IMR-90 (cell line): ENCODE data around the gene SLF2. TPM values are rescaled to one million over a fixed set of nuclear protein-coding genes. Genes with fewer than 3 reads are reported as not detected.

ENCODE experiments used
- ATAC-seq: fragments of 200-7000 bp; cut with Tn5 transposase; 2 replicates; pipeline ENCODE4 v1.9.1; 2020; ENCODE audit warnings: low read depth, mild to moderate bottlenecking, moderate library complexity
- BruUV-seq: library from RNA; stranded (reverse); fragments of 400-500 nt; replicated peaks from 2 replicates; lab custom pipeline; 2021; lab: Mats Ljungman, UMichigan
- CTCF ChIA-PET: fragments of 300-600 bp; formaldehyde crosslinking; extraction: SDS; loops from one replicate; lab custom pipeline; 2021; ENCODE audit warnings: antibody characterized with exemption; lab: Yijun Ruan, JAX
- POLR2A ChIA-PET: fragments of 300-600 bp; sonication (Branson Sonifier 250); formaldehyde crosslinking; loops from one replicate; lab custom pipeline; 2022; ENCODE audit warnings: antibody characterized with exemption; ENCODE audit not compliant: unreplicated experiment; lab: Charles Lee
- DNase-seq: peaks from one replicate; pipeline ENCODE4 v3.0.0; 2013
- H2AFZ ChIP-seq: replicated peaks from 2 replicates; pipeline ENCODE3; 2013; ENCODE audit warnings: low read length, mild to moderate bottlenecking; ENCODE audit not compliant: poor library complexity
- H2AK5ac ChIP-seq: 2 replicates; pipeline ENCODE4 v1.6.1; 2013; ENCODE audit warnings: low read depth, low read length, inconsistent platforms
- H2AK9ac ChIP-seq: replicated peaks from 2 replicates; pipeline ENCODE3; 2013; ENCODE audit warnings: mild to moderate bottlenecking, low read depth, low read length, moderate library complexity; ENCODE audit not compliant: poor library complexity
- H2BK120ac ChIP-seq: 2 replicates; pipeline ENCODE4 v1.6.1; 2013; ENCODE audit warnings: low read depth, low read length, inconsistent platforms
- H2BK15ac ChIP-seq: 3 replicates; pipeline ENCODE4 v1.6.1; 2013; ENCODE audit warnings: low read depth, low read length, inconsistent platforms
- H2BK20ac ChIP-seq: 2 replicates; pipeline ENCODE4 v1.6.1; 2013; ENCODE audit warnings: low read depth, mild to moderate bottlenecking, inconsistent platforms, low read length, moderate library complexity
- H2BK5ac ChIP-seq: 2 replicates; pipeline ENCODE4 v1.6.1; 2013; ENCODE audit warnings: mild to moderate bottlenecking, low read depth, low read length, inconsistent platforms; ENCODE audit not compliant: poor library complexity, severe bottlenecking
- H3K14ac ChIP-seq: replicated peaks from 2 replicates; pipeline ENCODE4 v1.6.1; 2013; ENCODE audit warnings: low read depth, low read length, inconsistent platforms
- H3K18ac ChIP-seq: 2 replicates; pipeline ENCODE4 v1.6.1; 2013; ENCODE audit warnings: low read depth, low read length, control low read depth
- H3K23ac ChIP-seq: 2 replicates; pipeline ENCODE4 v1.6.1; 2013; ENCODE audit warnings: low read depth, low read length, inconsistent platforms
- H3K27ac ChIP-seq: 2 replicates; pipeline ENCODE4 v1.5.1; 2013; ENCODE audit warnings: mild to moderate bottlenecking, control low read depth, low read length; ENCODE audit not compliant: insufficient read depth
- H3K27me3 ChIP-seq: 2 replicates; pipeline ENCODE4 v1.6.1; 2013; ENCODE audit warnings: low read length; ENCODE audit not compliant: control insufficient read depth, insufficient read depth
- H3K36me3 ChIP-seq: 2 replicates; pipeline ENCODE4 v1.6.1; 2013; ENCODE audit warnings: low read length, mixed read lengths; ENCODE audit not compliant: control insufficient read depth, insufficient read depth
- H3K4ac ChIP-seq: 2 replicates; pipeline ENCODE4 v1.6.1; 2013; ENCODE audit warnings: low read depth, low read length, inconsistent platforms
- H3K4me1 ChIP-seq: 2 replicates; pipeline ENCODE4 v1.6.1; 2013; ENCODE audit warnings: low read length, mixed read lengths; ENCODE audit not compliant: control insufficient read depth, insufficient read depth
- H3K4me2 ChIP-seq: 2 replicates; pipeline ENCODE4 v1.6.1; 2013; ENCODE audit warnings: low read depth, mild to moderate bottlenecking, control low read depth, low read length, moderate library complexity
- H3K4me3 ChIP-seq: 2 replicates; pipeline ENCODE4 v1.5.1; 2013; ENCODE audit warnings: low read depth, mild to moderate bottlenecking, control low read depth, low read length, moderate library complexity; ENCODE audit not compliant: insufficient read depth
- H3K56ac ChIP-seq: 2 replicates; pipeline ENCODE4 v1.6.1; 2013; ENCODE audit warnings: low read length, inconsistent platforms; ENCODE audit not compliant: insufficient read depth; ENCODE audit errors: extremely low read depth
- H3K79me1 ChIP-seq, 2 experiments: 2 replicates each; pipeline ENCODE4 v1.6.1; 2013; ENCODE audit warnings: low read length in 2 of 2, inconsistent platforms in 1 of 2, low read depth in 1 of 2
- H3K9ac ChIP-seq: 2 replicates; pipeline ENCODE4 v1.6.1; 2013; ENCODE audit warnings: low read depth, low read length, control low read depth
- H3K9me1 ChIP-seq: 2 replicates; pipeline ENCODE4 v1.6.1; 2013; ENCODE audit warnings: low read length, inconsistent platforms; ENCODE audit not compliant: insufficient read depth
- H3K9me3 ChIP-seq: 2 replicates; pipeline ENCODE4 v1.6.1; 2013; ENCODE audit warnings: low read length; ENCODE audit not compliant: control insufficient read depth, insufficient read depth
- H4K20me1 ChIP-seq: 2 replicates; pipeline ENCODE4 v1.6.1; 2013; ENCODE audit warnings: low read length, inconsistent platforms; ENCODE audit not compliant: insufficient read depth
- H4K5ac ChIP-seq: 2 replicates; pipeline ENCODE4 v1.6.1; 2013; ENCODE audit warnings: mild to moderate bottlenecking, low read depth, low read length, control low read depth
- H4K8ac ChIP-seq, 2 experiments: 2 replicates each; pipeline ENCODE4 v1.6.1; 2013; ENCODE audit warnings: low read depth in 2 of 2, low read length in 2 of 2, control low read depth in 1 of 2, inconsistent platforms in 1 of 2
- H4K91ac ChIP-seq: 2 replicates; pipeline ENCODE4 v1.6.1; 2013; ENCODE audit warnings: low read depth, low read length, inconsistent platforms; ENCODE audit not compliant: insufficient read depth
- BHLHE40 ChIP-seq: fragments of 150-350 bp; IDR thresholded peaks from 2 replicates; pipeline ENCODE4 v1.6.1; 2016; ENCODE audit warnings: mild to moderate bottlenecking, low read depth, low read length
- MAFK ChIP-seq: IDR thresholded peaks from 2 replicates; pipeline ENCODE4 v1.6.1; 2012; ENCODE audit warnings: low read depth, low read length, improper control_type of control experiment
- MAZ ChIP-seq: IDR thresholded peaks from 2 replicates; pipeline ENCODE4 v1.6.1; 2012; ENCODE audit warnings: low read depth, mild to moderate bottlenecking, low read length, improper control_type of control experiment, moderate library complexity, borderline replicate concordance
- WGBS, 2 experiments: methylation state at CpG; one replicate each; pipeline versions ENCODE4 v1.1.5 to v1.1.7; 2013; ENCODE audit warnings: missing lambda C conversion rate in 2 of 2; ENCODE audit not compliant: insufficient read length in 1 of 2; ENCODE audit errors: extremely low coverage in 2 of 2; 5-methylcytosine and 5-hydroxymethylcytosine counted together
- dilution Hi-C: fragments of 300-500 bp; cut with HindIII; formaldehyde crosslinking; loops from one replicate; pipeline ENCODE4 v1.14.3; 2018; ENCODE audit warnings: low sequenced_read_pairs; ENCODE audit not compliant: unreplicated experiment
- in situ Hi-C: fragments of 300-500 bp; cut with MboI; formaldehyde crosslinking; loops from 3 replicates; pipeline ENCODE4 v1.14.3; 2019; ENCODE audit warnings: low sequenced_read_pairs, inconsistent platforms, mixed read lengths
- intact Hi-C: fragments of 100-400 bp; cut with micrococcal nuclease; formaldehyde crosslinking; loops from 2 replicates; pipeline ENCODE4 v1.10.0; 2022
- polyA plus RNA-seq, 3 experiments: library from polyadenylated mRNA; depleted of rRNA; stranded (reverse); fragments of >200 nt; gene quantifications; 2 replicates each; pipeline ENCODE4 v1.2.3, GENCODE V29; 2012; ENCODE audit warnings: low replicate concordance in 1 of 3
- total RNA-seq: library from RNA; depleted of rRNA; stranded (reverse); fragments of >200 nt; gene quantifications from 2 replicates; pipeline ENCODE4 v1.2.3, GENCODE V29; 2012

Gene SLF2
- total and polyA plus RNA-seq, 2 of the 4 experiments (the other 2 are of a cell fraction): 8.5 to 21.7 TPM

GRCh38 chr10:101005869-101006567 lies 93.3 kb downstream of the SLF2 start:
- Histone ChIP-seq H3K9me1 (peaks cover 14% of the 10 kb centered on the region), H3K4me2 (no peak overlapping the region), H3K4me3 (no peak overlapping the region), H3K18ac (no peak overlapping the region), H3K14ac (no peak overlapping the region), H3K4ac (no peak overlapping the region), H3K9ac (no peak overlapping the region), H2AK9ac (no peak overlapping the region), H3K27ac (no peak overlapping the region), H4K20me1 (peaks cover 65% of the 10 kb centered on the region), H3K56ac (no peak overlapping the region), H2BK15ac (no peak overlapping the region), H2AFZ (no peak overlapping the region), H3K9me3 (no peaks in the 10 kb centered on the region), H3K36me3 (peaks cover 47% of the 10 kb centered on the region), H4K8ac (no peak overlapping the region), H3K79me1 (peaks cover 21 to 73% of the 10 kb centered on the region in 2 experiments; a peak in 3 of 4 replicates), H2BK120ac (no peak overlapping the region), H2BK5ac (no peak overlapping the region), H3K4me1 (peaks cover 33% of the 10 kb centered on the region), H3K27me3 (no peaks in the 10 kb centered on the region), H4K91ac (no peak overlapping the region), H2BK20ac (no peak overlapping the region), H4K5ac (no peak overlapping the region), H3K23ac (no peak overlapping the region; the same call in 1 of the 2 replicates), H2AK5ac (no peak overlapping the region)
- ChIA-PET POLR2A (no interaction called here), CTCF (interaction anchor here (1.3 to 2.1 kb wide), 2 partner anchors 9 to 13 kb away, joined by 3 to 11 read pairs; no protein-coding TSS in a partner anchor)
- ATAC-seq (no peak), DNase-seq (no peak)
- dilution Hi-C loops (no loop called here), intact Hi-C loops (no loop called here), in situ Hi-C loops (no loop called here)
- 100% methylated on average over 1 of the region's 4 CpGs; no CpG with 5 or more reads in 1 of the 2 experiments for WGBS, 2 experiments
- TF ChIP-seq BHLHE40: no peak
- no peak for TF ChIP-seq MAFK
- no peak for TF ChIP-seq MAZ
- no TSS peak for BruUV-seq
